HTR-8/SVneo (cell line): ENCODE data around the gene AMOTL2.

Source experiments
- DNase-seq: peaks from one replicate; pipeline ENCODE4 v3.0.0; 2011; ENCODE audit warnings: low spot score, mixed read lengths; ENCODE audit not compliant: insufficient read length
- FAIRE-seq: peaks from 2 replicates; lab custom pipeline; 2011; peaks lifted over from hg19 to GRCh38; lab: Jason Lieb, UNC

The AMOTL2 gene

GRCh38 chr3:134338201-134338512 is 36.1 kb downstream of the AMOTL2 start:
- DNase-seq (no peak), FAIRE-seq (no peak)

DNA sequence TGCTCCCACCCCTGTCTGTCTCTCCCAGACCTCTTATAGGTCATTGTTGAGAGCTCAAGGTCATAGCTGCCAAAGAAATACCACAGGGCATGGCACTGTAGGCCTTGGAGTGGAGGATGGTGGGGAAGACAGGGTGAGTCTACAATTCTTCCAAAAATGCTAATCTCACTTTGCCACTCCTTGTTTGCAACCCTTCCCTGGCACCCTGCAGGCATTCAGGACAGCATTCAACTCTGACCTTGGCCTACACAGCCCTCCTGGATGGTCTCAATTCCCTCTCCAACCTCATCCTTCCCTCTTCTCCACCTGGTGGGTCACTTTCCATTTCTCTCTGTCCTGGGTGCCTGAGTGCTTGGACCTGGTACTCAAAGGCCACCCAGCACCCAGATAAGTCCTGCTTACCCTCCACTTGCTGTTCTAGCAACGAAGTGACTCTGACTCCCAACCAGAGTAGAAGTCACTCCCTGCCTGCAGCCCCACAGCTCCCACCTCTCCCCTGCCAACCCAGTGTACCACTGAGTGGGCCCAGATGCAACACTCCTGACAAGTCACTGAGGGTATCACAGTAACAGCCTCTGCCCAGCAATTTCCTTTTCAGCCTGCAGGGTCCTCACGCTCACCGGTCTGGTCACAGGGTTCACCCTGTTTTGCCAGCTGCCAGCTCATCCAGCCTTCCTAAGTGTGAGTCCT is 36.6 kb downstream of the AMOTL2 start:
- DNase-seq = no peak
- peak; percentile 54 for FAIRE-seq

DNA sequence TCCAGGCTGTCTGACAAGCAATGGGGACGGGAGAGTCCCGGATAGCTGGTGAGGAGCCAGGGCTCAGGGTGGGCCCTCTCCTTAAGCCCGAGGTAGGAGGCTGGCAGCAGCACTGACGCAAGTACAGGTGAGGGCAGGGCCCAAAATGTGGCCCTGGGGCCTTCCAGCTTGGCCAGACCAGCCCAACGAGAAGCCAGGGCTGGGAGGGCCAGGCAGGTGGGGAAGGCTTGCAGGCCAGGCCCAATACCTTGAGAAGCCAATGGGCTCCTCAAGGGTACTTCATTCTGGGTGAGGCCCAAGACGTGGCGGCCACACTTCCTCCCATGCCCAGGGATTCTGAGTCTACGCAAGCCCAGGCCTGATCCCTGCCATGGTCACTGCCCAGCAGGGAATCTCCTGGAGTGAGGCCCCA is 37.2 kb downstream of the AMOTL2 start:
- FAIRE-seq (peak; percentile 4), DNase-seq (no peak)

GRCh38 chr3:134336587-134336986 is 37.7 kb downstream of the AMOTL2 start:
- FAIRE-seq (peak; percentile 94), DNase-seq (peak; percentile 70)

- FAIRE-seq (no peak), DNase-seq (no peak)
Measured at GRCh38 chr3:134334901-134335280, 39.4 kb downstream of the AMOTL2 start.

DNA sequence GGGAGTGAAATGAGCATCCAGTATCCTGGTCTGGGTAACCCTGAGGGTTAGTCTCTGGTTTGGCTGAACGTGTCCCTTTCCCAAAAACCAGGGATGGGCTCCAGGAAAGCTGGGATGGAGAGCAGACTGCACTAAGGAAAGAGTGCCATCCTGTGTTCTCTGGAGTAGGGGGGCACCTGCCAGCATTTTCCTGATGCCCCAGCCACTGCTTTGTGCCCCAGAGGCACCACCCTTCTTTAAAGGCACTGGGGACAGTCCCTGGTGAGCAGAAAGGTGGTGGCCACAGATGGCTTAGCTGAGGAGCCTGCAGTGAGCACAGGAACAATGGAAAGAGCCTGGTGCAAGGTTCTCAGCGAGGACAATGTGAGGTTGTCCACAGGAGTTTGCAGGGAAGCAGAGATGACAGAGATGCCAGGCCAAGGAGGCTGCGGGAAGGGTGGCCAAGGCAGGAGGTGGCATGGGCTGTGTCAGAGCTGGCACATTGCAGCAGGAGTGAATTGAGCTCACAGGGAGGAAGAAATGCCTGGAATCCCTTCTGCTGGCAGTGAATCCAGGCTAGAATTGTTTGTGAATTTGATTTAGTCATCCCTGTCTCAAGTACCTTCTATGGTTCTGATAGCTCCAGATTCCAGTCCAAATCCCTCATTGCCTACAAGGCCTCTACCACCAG is 39.9 kb downstream of the AMOTL2 start:
- FAIRE-seq (no peak), DNase-seq (no peak)

DNA sequence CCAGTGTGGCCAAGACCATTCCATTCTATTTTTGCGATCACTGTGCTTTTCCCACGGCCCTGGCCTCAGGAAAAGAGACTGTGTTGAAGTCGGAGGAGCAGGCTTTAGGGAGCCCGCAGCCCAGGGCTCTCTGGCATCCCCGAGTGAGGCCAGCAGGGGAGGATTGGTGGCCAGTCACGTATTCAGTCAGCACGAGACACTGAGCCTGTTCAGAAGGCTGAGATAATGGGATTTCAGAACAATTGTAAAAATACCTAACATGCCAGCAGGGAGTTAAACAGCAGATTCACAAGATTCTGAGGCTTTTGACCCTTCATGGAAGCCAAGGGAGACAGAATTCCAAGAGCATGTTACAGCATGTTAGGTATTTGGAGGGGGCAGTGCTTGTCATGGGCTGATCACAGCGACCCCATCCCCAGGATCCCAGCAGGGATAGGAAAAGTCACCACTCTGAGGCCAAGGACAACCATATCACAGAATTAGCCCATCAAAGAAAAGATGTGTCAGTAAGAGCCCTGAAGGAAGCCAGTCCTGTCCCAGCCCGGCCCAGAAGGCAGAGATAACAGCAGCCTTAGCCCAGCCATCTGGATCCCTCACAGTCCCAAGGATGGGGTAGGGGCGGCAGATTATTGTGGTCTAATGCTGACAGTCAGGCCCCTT is 40.6 kb downstream of the AMOTL2 start:
- peak; percentile 79 for DNase-seq

DNA sequence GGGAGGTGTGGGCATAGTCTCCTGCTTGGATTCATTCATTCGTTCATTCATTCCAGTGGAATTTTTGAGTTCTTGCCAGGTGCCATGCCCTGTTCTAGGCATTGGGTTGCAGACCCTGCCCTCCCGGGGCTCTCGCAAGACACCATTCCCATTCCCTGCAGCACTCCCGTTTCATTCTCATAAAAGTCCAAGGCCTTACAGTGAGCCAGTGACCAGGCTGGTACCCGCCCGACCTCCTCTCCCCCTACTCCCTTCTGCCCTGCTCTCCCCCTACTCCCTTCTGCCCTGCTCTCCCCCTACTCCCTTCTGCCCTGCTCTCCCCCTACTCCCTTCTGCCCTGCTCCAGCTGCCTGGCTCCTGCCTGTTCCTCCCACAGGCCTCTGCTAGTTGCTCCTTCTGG is 41.9 kb downstream of the AMOTL2 start:
- no peak for FAIRE-seq
- no peak for DNase-seq

More for the DNA sequence above, 40.6 kb downstream of the AMOTL2 start:
- FAIRE-seq = peak; percentile 67

GRCh38 chr3:134331811-134332199 is 42.4 kb downstream of the AMOTL2 start:
- no peak for DNase-seq
- FAIRE-seq = no peak

- FAIRE-seq (no peak), DNase-seq (no peak)
Measured at GRCh38 chr3:134330883-134331810, 43.1 kb downstream of the AMOTL2 start.

- peak; percentile 80 for FAIRE-seq
Measured at GRCh38 chr3:134328846-134329245, 45.4 kb downstream of the AMOTL2 start.

GRCh38 chr3:134328147-134328591 is 46.1 kb downstream of the AMOTL2 start:
- DNase-seq (peak; percentile 67), FAIRE-seq (peak; percentile 85)

More at GRCh38 chr3:134328846-134329245, 45.4 kb downstream of the AMOTL2 start:
- no peak for DNase-seq

DNA sequence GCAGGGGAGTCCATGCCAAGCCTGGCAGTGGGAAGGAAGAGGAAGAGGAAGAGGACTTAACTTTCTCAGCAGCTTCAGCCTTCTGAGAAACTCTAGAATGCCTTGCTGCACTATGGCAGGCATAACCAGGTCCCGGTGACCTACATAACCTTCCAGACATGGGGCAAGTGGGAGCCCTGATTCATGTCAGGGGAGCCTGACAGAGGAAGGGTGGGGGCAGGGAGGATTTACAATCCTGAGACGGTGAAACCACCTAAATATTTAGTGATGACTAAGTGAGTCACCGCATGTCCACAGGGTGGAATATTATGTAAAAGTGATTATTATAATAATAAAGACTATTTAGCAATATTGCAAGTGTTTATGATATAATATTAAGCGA is 46.7 kb downstream of the AMOTL2 start:
- peak; percentile 72 for FAIRE-seq
- no peak for DNase-seq

GRCh38 chr3:134326760-134327593 is 47.3 kb downstream of the AMOTL2 start:
- FAIRE-seq (peak; percentile 85), DNase-seq (peak; percentile 80)

DNA sequence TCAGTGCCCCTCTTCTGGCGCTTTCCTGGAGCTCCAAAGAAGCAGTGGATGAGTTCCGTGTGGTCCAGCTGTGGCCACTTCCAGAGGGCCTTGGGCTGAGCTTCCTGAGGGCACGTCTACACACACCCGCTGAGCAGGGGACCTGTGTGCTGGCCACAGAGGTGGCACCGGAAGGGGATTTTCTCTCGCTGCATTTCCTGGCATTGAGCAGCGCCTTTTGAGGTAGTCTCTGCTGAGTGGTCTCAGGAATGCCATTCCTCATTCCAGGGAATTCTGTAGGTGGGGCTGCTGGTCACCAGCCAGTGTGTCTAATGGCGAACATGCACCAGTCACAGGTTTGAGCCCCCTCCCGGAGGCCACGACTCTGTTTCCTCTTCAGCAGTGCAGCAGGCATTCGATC is 48.1 kb downstream of the AMOTL2 start:
- FAIRE-seq (peak; percentile 23), DNase-seq (no peak)

- DNase-seq = no peak
- no peak for FAIRE-seq
Measured at GRCh38 chr3:134325706-134326105, 48.5 kb downstream of the AMOTL2 start.

DNA sequence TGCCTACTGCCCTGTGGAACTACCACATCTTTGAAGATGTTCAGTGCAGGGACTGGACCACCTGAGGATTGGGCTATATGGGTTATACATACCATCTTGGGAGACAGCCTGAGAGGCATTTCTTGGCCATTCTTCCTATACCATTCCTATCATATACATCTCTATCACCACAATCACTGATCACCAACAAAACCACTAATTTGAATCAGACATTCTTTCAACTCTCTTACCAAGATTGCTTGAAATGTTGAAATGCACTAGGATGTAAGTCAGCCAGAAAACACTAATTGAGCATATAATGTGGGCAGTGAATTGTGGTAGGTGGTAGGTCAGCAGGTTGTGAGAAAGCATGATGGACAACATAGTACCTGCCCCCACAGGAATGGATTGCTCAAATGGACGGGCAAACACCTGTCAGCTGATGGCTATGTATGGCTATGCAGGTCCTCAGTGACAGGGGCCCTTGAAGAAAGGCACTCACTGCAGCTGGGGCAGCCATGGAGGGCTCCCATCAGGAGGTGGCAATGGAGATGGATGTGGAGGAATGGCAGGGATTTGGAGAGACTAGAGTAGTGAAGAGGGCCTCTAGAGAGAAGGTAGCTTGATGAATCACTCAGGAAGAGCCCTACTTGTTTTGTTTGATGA is 49.1 kb downstream of the AMOTL2 start:
- FAIRE-seq = peak; percentile 64
- DNase-seq = no peak

DNA sequence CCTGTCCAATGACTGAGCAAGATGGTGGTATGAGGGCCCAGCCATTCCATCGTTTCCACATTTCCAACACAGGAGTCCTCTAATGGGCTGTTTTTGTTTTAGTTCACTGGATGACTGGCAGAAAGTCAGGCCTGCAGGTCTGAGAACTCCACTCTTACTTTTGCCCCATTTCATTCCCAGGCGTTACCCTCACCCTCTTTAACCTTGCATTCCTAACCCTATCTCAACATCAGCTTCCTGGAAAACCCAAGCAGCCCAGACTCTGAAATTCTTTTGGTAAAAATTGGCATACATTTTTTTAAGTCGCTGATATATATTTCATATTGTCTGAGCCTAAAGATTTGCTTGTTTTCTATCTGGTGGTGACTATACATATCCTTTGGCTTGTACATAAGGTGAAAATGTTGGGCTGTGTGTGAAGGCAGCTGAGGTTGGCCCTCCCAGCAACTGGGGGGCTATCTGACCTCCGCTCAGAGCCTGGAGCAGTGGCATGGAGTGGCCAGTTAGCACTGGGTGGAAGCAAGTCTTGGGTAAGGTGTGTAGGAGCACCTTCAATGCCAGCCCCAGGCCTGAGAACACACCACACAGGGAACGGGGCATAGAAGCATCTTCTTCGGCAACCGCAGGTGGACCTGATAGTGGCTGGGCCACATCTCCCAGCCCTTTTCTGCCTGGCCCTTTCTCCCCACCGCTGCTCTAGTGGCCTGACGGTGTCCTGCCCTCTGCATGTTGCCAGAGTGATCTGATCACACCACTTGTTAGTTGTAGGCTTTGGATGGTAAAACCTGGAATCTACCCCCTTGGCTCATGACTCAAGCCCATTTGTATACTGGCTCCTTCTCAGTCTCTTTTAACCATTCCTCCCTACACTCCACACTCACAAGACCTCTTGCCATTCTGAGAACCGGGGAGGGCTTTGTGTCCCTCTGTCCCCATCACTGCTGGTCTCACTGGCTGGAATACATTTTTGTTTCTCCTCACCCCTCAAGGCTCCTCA is 50.0 kb downstream of the AMOTL2 start:
- FAIRE-seq = no peak

More for the DNA sequence above, 50.0 kb downstream of the AMOTL2 start:
- no peak for DNase-seq
